ENCODE data around the gene PTGIS.

PTGIS gene

DNA sequence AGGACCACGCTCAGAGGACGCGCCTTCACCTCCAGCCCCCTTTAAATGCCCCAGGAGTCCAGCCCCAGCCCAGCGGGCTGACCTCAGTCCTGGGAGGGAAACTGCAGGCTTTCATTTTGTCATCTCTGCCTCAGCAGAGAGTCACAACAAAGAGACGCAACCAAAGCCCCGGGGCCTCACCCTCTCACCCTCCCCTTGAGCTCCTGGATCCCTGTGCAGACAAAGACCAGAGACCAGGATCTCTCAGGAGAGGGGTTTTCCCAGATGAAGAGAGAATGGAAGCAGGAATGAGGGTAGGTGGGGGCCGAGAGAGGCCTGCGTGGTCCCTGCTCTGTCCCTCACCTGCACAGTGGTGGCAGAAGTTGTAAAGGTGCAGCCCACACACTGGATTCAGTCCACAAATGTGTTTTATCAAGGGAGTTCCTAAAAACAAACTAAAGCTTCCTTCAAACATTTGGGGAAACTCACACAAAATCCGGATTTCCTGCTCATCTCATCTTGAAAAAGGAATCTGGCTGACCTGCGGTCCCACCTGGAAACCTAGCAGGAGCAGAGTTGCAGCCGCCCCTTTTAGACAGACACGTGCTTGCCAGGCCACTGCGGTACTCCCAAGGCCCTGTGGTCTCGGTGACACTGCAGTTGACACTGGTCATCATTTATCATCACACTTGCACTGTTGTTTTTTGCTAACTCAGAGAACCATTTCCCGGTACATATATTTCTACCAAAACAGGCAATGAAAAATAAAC is 27.1 kb downstream of the PTGIS start:
- ChIA-PET CTCF (interaction anchor here (0.6 to 3.1 kb wide), 19 partner anchors 9 to 360 kb away, joined by 3 to 21 read pairs (median 3); no protein-coding TSS in a partner anchor), POLR2A (no interaction called here)
- no peak for DNase-seq (ENCODE audit: extremely low spot score)
- no peak for TF ChIP-seq ARNT (IDR thresholded peaks at IDR 0.05)
- no peak for TF ChIP-seq ELF4 (IDR thresholded peaks at IDR 0.05)
- TF ChIP-seq HDGF (IDR thresholded peaks at IDR 0.05; ENCODE audit: borderline replicate concordance): no peak
- no peak for TF ChIP-seq LEF1 (IDR thresholded peaks at IDR 0.05; ENCODE audit: borderline replicate concordance)
- TF ChIP-seq NFRKB (IDR thresholded peaks at IDR 0.05): no peak
- TF ChIP-seq FOXM1 (IDR thresholded peaks at IDR 0.05; ENCODE audit: borderline replicate concordance): no peak
- no peak for TF ChIP-seq CTBP1 (IDR thresholded peaks at IDR 0.05; ENCODE audit: borderline replicate concordance)
- TF ChIP-seq L3MBTL2 (conservative IDR thresholded peaks at IDR 0.05): no peak

DNA sequence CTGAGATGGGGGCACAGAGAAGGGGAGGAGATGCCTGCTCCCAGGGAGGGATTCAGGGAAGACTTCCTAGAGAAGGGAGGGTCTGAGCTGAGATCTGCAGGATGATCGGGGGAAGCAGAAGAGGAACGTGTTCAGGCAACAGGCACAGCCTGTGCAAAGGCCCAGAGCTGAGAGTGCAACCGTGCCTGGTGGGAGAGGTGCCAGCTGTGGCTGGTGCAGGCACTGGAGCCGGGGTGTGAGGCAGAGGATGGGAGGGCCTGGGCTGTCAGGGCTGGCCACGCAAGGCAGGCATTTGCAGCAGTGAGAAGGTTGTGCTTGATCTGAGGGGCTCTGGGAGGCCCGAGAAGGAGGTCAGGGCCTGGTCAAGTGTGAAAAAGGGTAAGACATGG is 27.7 kb downstream of the PTGIS start:
- no peak for DNase-seq (ENCODE audit: extremely low spot score)
- TF ChIP-seq CTBP1 (IDR thresholded peaks at IDR 0.05; ENCODE audit: borderline replicate concordance) (no peak), TARDBP (IDR thresholded peaks at IDR 0.05) (no peak), BHLHE40 (IDR thresholded peaks at IDR 0.05; ENCODE audit: borderline replicate concordance) (no peak), ARNT (IDR thresholded peaks at IDR 0.05) (no peak), FOXM1 (IDR thresholded peaks at IDR 0.05; ENCODE audit: borderline replicate concordance) (no peak), SP1 (IDR thresholded peaks at IDR 0.05) (no peak)
- TF ChIP-seq, protein P1, sequence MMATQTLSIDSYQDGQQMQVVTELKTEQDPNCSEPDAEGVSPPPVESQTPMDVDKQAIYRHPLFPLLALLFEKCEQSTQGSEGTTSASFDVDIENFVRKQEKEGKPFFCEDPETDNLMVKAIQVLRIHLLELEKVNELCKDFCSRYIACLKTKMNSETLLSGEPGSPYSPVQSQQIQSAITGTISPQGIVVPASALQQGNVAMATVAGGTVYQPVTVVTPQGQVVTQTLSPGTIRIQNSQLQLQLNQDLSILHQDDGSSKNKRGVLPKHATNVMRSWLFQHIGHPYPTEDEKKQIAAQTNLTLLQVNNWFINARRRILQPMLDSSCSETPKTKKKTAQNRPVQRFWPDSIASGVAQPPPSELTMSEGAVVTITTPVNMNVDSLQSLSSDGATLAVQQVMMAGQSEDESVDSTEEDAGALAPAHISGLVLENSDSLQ (IDR thresholded peaks at IDR 0.05): no peak
- ChIA-PET CTCF (interaction anchor here (0.5 to 3.1 kb wide), 3 partner anchors 11 to 71 kb away, joined by 3 to 21 read pairs (median 3); no protein-coding TSS in a partner anchor), POLR2A (no interaction called here)

DNA sequence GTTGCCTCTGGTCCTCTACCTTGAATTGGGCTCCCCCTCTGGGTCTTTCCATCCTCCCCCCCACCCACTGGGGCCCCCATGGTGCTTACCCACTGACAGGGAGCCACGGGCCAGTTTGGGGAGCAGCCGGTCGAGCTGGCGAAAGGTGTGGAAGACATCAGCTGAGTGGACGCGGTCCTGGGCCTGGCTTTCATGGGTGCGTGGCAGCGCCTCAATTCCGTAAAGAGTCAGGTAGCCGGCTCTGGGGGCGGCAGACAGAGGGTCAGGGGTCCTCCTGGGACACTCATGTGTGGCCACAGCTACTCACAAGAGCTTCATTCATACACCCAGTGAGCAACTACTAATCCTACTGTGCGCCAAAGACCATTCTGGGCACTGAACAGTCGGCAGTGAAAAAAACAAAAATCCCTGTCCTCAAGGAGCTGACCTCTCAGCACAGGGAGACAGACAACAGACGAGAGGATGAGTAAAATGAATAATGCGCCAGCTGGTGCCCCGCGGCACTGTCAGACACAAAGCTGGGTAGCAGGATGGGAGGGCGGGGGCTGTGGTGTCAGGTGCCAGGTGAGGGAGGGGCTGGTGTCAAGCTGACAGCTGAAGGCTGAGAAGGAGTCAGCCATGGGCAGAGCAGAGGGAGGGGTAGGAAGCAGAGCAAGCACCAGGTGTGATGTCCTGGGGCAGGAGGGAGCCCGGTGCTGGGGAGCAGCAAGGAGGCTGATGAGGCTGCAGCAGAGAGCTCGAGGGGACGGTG is 28.3 kb downstream of the PTGIS start:
- ChIA-PET POLR2A (no interaction called here), CTCF (interaction anchor here (0.5 to 1.5 kb wide), 3 partner anchors 12 to 71 kb away, joined by 3 to 5 read pairs (median 3); no protein-coding TSS in a partner anchor)
- no peak for DNase-seq (ENCODE audit: extremely low spot score)
- TF ChIP-seq, protein P1 (IDR thresholded peaks at IDR 0.05): no peak
- TF ChIP-seq FOXM1 (IDR thresholded peaks at IDR 0.05; ENCODE audit: borderline replicate concordance): no peak
- TF ChIP-seq FOXK2 (IDR thresholded peaks at IDR 0.05): no peak
- TF ChIP-seq SP1 (IDR thresholded peaks at IDR 0.05): no peak

DNA sequence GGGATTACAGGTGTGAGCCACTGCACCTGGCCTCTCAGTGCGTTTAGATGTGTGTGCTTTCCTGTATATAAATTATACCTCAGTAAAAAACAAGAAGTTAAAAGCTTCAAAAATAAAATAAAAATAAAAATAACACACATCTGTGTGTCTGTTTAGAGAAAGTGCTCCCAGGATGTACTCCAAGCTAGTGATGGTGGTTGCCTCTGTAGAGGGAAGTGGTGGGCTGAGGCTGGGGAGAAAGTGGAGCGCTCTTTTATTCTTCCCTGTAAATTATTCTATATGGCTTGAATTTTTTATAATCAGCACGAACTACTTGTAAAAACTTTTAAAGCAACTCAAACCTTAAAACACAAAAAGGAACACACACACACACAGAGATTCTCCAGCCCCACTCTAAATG is 29.0 kb downstream of the PTGIS start:
- POLR2A ChIA-PET: no interaction called here
- CTCF ChIA-PET: interaction anchor here (1.5 kb wide), 1 partner anchor 70 kb away, joined by 5 read pairs; no protein-coding TSS in a partner anchor
- DNase-seq (ENCODE audit: extremely low spot score): no peak

DNA sequence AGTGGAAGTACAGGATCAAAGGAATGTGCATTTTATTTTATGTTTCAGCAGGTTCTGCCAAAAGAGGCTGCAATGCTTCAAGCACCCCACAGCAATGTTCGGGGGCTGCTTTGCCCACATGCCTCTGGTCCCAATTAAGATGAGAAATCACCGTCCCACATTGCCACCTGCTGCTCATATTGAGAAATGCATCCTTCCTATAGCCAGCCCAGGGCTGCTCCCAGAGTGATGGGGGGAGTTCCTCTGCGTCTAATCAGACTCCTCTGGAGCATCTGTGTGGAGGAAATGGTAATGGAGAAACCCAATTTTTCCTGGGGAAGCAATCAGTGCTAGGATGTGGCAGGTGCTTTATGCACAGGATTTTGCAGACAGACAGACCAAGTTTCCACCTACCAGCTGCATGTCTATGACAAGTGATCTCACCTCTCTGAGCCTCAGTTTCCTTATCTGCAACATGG is 33.7 kb downstream of the PTGIS start:
- TF ChIP-seq SUZ12 (IDR thresholded peaks at IDR 0.05) (no peak), L3MBTL2 (conservative IDR thresholded peaks at IDR 0.05) (no peak), CTBP1 (IDR thresholded peaks at IDR 0.05; ENCODE audit: borderline replicate concordance) (no peak), NFRKB (IDR thresholded peaks at IDR 0.05) (no peak)
- peak; percentile 75 for DNase-seq (ENCODE audit: extremely low spot score)
- ChIA-PET CTCF (interaction anchor here (0.8 to 1.8 kb wide), 4 partner anchors 28 to 215 kb away, joined by 3 to 4 read pairs (median 4); no protein-coding TSS in a partner anchor), POLR2A (no interaction called here)

More for the DNA sequence above, 29.0 kb downstream of the PTGIS start:
- no peak for TF ChIP-seq LEF1 (IDR thresholded peaks at IDR 0.05; ENCODE audit: borderline replicate concordance)
- TF ChIP-seq, protein P1 (IDR thresholded peaks at IDR 0.05): no peak
- no peak for TF ChIP-seq TARDBP (IDR thresholded peaks at IDR 0.05)
- no peak for TF ChIP-seq FOXA1 (IDR thresholded peaks at IDR 0.05)
- no peak for TF ChIP-seq ARNT (IDR thresholded peaks at IDR 0.05)
- TF ChIP-seq L3MBTL2 (conservative IDR thresholded peaks at IDR 0.05): no peak
- TF ChIP-seq SP1 (IDR thresholded peaks at IDR 0.05): no peak
- no peak for TF ChIP-seq FOXK2 (IDR thresholded peaks at IDR 0.05)
- TF ChIP-seq NFRKB (IDR thresholded peaks at IDR 0.05): no peak
- TF ChIP-seq HDGF (IDR thresholded peaks at IDR 0.05; ENCODE audit: borderline replicate concordance): no peak

DNA sequence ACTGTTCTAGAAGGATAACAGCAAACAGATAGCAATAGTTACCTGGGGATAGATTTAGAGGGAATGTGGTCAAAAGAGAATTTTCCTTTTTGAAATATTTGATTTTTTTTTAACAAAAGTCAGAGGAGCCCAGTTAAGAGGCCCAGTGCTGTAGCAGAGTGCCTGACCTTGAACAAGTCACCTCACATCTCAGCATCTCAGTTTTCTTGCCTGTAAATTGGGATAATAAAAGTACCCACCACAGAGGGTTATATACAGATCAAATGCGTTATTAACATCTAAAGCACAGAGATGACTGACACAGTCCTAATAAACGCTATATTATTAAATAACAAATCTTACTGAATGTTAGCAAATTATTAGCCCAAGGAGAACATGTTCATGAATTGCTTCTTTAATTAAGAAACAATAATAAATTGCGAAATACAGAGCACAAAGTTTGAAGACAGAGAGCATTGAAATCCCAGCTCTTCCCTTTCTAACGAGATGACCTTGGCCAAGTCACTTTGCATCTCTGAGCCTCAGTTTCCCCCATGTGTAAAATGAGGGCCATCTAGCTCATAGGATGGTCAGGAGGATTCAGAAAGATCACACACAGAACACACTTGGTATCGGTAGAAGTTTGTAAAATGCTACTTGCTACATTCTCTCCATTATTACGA is 35.5 kb downstream of the PTGIS start:
- TF ChIP-seq, protein P1 (IDR thresholded peaks at IDR 0.05): no peak
- TF ChIP-seq FOXA1 (IDR thresholded peaks at IDR 0.05): no peak
- no peak for TF ChIP-seq CTBP1 (IDR thresholded peaks at IDR 0.05; ENCODE audit: borderline replicate concordance)
- TF ChIP-seq HDGF (IDR thresholded peaks at IDR 0.05; ENCODE audit: borderline replicate concordance): no peak
- no peak for TF ChIP-seq ELF4 (IDR thresholded peaks at IDR 0.05)
- TF ChIP-seq LEF1 (IDR thresholded peaks at IDR 0.05; ENCODE audit: borderline replicate concordance): no peak
- no peak for TF ChIP-seq L3MBTL2 (conservative IDR thresholded peaks at IDR 0.05)
- TF ChIP-seq ARNT (IDR thresholded peaks at IDR 0.05): no peak
- no peak for TF ChIP-seq BHLHE40 (IDR thresholded peaks at IDR 0.05; ENCODE audit: borderline replicate concordance)
- no peak for TF ChIP-seq TARDBP (IDR thresholded peaks at IDR 0.05)
- TF ChIP-seq FOXM1 (IDR thresholded peaks at IDR 0.05; ENCODE audit: borderline replicate concordance): no peak
- no peak for TF ChIP-seq SP1 (IDR thresholded peaks at IDR 0.05)
- TF ChIP-seq FOXK2 (IDR thresholded peaks at IDR 0.05): no peak
- TF ChIP-seq ZNF384 (IDR thresholded peaks at IDR 0.05): no peak
- TF ChIP-seq SUZ12 (IDR thresholded peaks at IDR 0.05): no peak
- no peak for TF ChIP-seq NFRKB (IDR thresholded peaks at IDR 0.05)
- no peak for DNase-seq (ENCODE audit: extremely low spot score)
- ChIA-PET POLR2A (no interaction called here), CTCF (no interaction called here)

Data from HEK293T (cell line).